Panc1 (cell line): ENCODE measurements around the gene UMAD1.

Source experiments
- CTCF ChIP-seq: fragments of 450-650 bp; IDR thresholded peaks from 2 replicates; pipeline ENCODE4 v1.5.1; 2017; ENCODE audit warnings: mild to moderate bottlenecking
- REST ChIP-seq, 2 experiments: IDR thresholded peaks; 2 replicates each; pipeline ENCODE4 v1.6.1; 2011 to 2012; ENCODE audit warnings: low read depth in 2 of 2, control low read depth in 1 of 2, low read length in 1 of 2, mild to moderate bottlenecking in 1 of 2, moderate library complexity in 1 of 2; ENCODE audit not compliant: insufficient read depth in 1 of 2
- TCF7L2 ChIP-seq: IDR thresholded peaks from 2 replicates; pipeline ENCODE4 v1.6.1; 2011; ENCODE audit warnings: mild to moderate bottlenecking, low read depth, low read length, inconsistent platforms

DNA sequence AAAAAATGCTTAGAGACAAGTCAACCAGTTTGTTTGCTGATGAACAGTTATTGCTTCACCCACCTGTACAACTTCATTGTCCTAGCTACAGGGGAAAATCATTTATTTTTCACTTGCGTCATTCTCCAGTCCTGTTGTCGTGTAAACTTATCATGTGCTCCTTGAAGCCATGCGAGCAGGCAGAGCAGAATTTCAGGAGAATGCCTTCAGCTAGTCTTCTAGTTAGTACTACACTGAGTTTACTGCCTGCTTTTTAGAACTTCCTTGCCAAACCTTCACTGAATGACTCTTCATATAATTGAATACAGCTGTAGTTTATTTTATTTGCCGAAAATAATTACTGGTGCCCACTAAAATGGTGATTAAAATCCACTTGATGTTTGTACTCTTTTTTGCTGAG is 62.3 kb downstream of the UMAD1 start:
- TF ChIP-seq CTCF (no peak), REST (IDR thresholded peaks at IDR 0.05; ENCODE audit: insufficient read depth in 1 of 2, low read depth in 2 of 2, low read length in 1 of 2) (no peak), TCF7L2 (no peak)
